GM21390 (cell line): ENCODE results near the gene CHPF2.

ENCODE experiments used
- ATAC-seq: cut with Tn5 transposase; IDR thresholded peaks from one replicate; pipeline ENCODE4 v1.9.1; 2021; ENCODE audit not compliant: unreplicated experiment

Gene CHPF2

GRCh38 chr7:151232091-151232916 lies at the start of gene CHPF2:
Gene CHPF2 (plus strand): TSS chr7:151232483. CDS start chr7:151234012, 1,529 bp downstream.
- peak; percentile 94 for ATAC-seq

- ATAC-seq: no peak
These were observed 46.3 kb upstream of the CHPF2 start for GRCh38 chr7:151185762-151186639.

- no peak for ATAC-seq
These were observed 45.5 kb upstream of the CHPF2 start, which contains the start of gene ASB10 for GRCh38 chr7:151186640-151187408. Gene ASB10 (minus strand): TSS chr7:151187250. CDS start chr7:151187130, 120 bp downstream.

GRCh38 chr7:151187409-151188251 lies 44.7 kb upstream of the CHPF2 start:
- ATAC-seq: no peak

GRCh38 chr7:151188252-151188542 lies 44.1 kb upstream of the CHPF2 start:
- ATAC-seq: no peak

DNA sequence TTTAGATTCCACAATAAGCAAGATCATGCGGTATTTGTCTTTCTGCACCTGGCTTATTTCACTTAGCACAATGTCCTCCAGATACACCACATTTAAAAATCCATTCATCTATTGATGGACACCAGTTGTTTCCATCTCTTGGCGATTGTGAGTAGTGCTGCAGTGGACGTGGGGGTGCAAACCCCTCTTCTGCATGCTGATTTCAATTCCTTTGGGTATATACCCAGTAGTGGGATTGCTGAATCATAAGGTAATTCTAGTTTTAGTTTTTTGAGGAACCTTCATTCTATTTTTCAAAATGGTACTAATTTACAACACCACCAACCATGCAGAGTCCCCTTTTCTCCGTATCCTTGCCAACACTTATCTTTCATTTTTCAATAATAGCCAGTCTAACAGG lies 43.2 kb upstream of the CHPF2 start:
- ATAC-seq: no peak

DNA sequence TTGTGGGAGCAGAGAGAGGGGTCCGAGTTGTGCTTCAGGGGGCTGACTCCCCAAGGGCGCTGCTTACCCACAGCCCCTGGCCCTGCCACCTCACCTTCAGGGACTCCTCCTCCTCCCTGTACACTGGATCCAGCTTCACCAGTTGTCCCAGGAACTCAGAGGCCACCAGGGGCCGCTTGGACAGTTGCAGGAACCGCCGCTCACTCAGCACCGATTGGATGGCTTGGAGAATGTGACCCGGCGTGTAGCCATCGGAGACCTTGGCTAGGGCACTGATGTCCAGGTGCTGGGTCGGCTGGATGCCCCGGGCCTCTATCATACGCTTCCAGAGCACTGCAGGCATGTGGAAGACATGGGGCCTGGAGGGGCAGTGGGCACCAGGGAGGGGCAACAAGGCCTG lies 40.7 kb upstream of the CHPF2 start:
- no peak for ATAC-seq

DNA sequence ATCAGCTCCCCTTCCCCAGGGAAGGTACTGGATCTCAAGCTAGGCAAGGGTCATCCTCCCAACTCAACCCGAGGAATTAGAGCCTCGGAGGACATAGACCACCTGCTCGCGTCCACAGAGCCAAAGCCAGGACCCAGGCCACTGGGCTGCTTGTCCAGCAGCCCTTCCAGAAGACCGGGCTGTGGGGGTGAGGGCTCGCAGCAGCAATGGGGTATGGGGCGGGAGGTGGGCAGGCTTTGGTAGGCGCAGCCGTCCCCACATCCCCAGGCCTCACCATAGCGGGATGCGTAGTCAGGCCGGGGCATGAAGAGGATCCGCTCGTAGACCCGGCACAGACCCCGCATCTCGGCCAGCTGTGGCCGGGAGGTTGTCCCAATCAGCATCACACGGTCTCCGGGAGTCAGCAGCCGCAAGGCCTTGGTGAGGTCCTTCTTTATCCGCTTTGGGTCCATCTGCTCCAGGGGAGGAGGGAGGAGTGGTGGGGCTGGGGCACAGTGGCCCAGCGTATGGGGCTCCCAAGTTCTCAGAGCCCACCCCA lies 40.2 kb upstream of the CHPF2 start:
- no peak for ATAC-seq

DNA sequence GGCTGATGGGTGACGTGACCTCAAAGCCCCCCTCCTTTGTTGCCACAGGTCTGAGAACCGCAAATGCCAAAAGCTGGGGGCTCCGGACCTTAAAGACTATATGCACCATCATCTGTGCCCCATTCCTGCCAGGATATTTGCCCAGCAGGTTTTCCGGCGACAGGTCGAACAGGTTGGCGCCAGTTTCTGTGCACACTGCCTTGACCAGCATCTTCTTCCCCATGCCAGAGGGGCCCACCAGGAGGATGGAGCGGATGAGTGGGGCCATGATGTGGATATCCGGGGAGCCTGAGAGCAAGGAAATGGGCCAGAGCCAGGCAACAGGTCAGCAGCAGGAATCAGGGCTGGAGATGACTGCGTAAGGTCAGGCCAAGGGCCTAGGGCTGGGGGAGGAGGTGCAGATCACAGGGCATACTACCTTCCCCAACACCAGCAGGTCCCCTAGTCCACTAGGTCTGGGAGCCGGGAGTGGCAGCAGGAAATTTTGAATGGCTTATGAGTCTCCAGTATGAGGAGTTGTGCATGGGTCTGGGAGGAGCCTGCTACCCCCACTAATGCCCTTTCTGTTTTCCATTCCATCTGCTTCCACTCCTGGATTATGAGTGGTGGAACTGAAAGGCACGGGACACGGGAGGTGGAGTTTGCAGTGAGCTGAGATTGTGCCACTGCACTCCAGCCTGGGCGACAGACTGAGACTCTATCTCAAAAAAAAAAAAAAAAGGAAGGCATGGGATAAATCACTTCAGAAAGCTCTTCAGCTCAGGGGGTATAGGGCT lies 38.9 kb upstream of the CHPF2 start:
- no peak for ATAC-seq

DNA sequence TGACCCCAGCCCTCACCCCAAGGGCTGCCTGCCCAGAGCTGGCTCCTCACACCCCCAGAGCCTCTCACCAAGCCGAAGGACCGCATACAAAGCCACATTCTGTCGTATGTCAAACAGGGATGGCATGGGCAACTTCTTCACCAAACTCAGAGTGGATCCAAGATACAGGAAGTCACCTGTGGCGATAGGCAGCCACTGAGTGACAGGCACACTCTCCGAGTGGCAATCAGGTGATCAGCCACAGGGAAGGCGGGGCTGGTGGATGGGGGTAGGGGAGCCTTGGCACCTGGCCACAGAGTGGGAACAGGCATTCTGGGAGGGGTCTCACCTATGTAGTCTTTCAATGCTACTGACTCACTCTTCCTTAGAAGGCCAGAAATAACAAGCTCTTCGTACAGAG lies 38.1 kb upstream of the CHPF2 start:
- ATAC-seq: no peak

- ATAC-seq: no peak
These were observed 36.5 kb upstream of the CHPF2 start for GRCh38 chr7:151195616-151196450.

- ATAC-seq: no peak
These were observed 34.4 kb upstream of the CHPF2 start for GRCh38 chr7:151197932-151198331.

- no peak for ATAC-seq
These were observed 33.1 kb upstream of the CHPF2 start for GRCh38 chr7:151198945-151199848.

- ATAC-seq: no peak
These were observed 30.9 kb upstream of the CHPF2 start for GRCh38 chr7:151201344-151201743.

GRCh38 chr7:151201751-151202150 lies 30.5 kb upstream of the CHPF2 start:
- no peak for ATAC-seq

- ATAC-seq: no peak
These were observed 29.4 kb upstream of the CHPF2 start for GRCh38 chr7:151202836-151203235.

GRCh38 chr7:151204383-151205032 lies 27.8 kb upstream of the CHPF2 start:
- no peak for ATAC-seq
